Activated T-helper 9 cell treated with anti-CD3 and anti-CD28 coated beads, Interleukin-2, amount 50 U/mL, for 16 hours (primary cell): ENCODE measurements around the gene ZNF728.
"Not testable (repeated sequence)": the region's sequence is repeated elsewhere in the genome, so short reads cannot be mapped to it uniquely, and the experiment has no call there.

Experiments
- DNase-seq: peaks from one replicate; pipeline ENCODE4 v3.0.0-alpha.2; 2020; ENCODE audit warnings: low read depth

ZNF728 gene

DNA sequence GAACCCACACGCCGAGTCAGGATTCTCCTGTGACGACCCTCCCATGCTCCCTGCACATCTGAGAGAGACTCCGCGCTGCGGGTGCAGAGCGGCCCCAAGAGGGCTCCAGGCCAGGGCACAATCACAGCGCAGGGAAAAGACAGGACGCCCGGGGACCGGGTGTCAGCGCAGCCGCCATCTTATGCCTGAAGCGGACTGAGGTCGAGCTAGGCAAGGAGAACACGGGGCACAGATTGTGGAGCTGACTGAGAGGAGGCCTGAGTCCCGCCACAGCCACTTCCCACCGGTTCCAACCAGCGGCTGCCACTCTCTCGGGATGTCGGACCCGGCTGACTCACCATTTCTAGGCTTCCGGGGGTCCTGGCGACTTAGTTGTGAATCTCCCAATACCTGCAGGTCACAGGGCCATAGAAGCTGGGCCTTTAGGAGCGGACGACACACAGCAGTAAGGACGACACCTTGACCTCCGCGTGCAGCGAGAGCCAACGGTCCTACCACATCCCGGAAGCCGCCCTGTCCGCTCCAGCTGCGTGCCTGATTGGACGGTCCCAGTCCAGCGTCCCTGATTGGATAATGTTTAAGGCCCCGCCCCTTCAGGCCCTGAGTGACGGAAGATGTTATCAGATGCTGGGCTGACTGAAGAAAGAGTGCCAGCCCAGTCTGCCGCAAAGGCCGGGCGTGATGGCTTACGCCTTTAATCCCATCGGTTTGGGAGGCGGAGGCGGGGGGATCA is at the start of gene ZNF728:
Gene ZNF728 (minus strand): TSS at position 487 of the 733 bp plus-strand sequence. CDS start 146 bp downstream, at position 341.
- no peak for DNase-seq

DNA sequence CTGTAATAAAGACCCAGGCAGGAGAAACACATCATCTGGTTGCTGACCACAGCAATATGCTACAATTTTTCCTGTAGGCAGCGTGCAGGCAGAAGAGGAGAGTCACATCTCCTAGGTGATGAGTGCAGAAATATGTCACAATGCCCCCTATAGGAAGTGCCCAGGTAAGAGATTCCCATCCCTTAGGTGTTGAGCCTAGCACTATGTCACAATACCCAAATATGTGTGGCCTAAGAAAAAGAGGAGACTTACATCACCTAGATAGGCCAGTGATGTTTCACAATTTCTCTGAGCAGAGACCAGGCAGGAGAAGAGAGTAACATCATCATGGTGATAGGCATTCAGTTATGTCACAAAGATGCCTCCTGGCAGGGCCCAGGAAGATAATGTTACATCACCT is 49.4 kb upstream of the ZNF728 start:
- DNase-seq = no peak

DNA sequence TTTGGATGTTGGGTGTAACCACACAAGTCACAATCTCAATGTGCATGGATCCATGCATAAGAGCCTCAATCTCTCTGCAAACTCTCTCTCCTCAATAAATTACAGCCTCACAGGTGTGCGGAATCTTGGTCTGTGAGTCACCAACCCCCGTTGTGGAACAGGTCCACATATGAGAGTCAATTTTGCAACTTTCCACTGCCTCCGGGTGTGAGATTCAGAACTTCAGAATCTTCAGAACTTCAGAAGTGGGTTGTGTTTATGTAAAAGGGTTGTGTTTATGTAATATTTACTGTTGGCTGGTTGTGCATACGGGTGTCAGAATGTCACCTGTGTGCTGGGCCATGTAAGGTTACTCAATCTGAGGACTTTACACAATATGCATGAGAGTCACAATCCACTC is 46.3 kb upstream of the ZNF728 start:
- DNase-seq = no peak

- DNase-seq = no peak
These were observed 43.8 kb upstream of the ZNF728 start for GRCh38 chr19:23046743-23047142.

DNA sequence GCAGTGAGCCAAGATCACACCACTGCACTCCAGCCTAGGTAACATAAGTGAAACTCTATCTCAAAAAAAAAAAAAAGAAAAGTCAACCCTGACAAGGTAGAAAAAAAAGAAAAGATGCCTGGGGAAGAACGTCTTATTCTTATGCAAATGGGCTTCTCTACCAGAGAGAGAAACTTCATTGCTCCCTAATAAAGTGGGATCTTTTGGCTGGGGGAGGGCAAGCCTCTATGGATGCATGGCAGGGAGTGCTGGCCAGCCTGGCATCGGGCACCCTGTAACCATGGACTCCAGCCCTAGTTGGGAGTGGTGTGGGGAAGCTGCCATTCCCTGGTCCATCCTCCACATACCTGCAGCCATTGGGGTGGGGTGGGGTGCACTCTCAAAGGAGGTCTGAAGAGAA is 30.7 kb upstream of the ZNF728 start:
- no peak for DNase-seq

- no peak for DNase-seq
These were observed 12.7 kb upstream of the ZNF728 start for GRCh38 chr19:23015660-23016059.

DNA sequence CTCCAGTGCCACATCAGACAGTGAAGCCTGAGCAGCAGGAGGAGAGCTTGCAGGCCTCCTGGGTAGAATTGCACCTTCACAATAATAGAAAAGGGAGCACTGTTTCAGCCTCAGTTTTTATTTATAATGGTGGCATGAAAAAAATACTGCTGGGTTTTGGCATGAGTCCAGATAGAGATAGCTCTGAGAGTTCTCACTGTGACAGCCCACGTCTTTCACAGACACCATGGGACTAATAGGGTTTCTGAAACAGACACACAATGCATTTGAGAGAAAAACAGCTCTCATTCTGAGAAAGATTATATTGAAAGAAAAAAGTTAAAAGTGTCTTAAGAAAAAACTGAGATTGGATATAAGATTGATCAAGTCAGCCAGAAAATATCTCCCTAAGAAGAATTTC is 8.0 kb downstream of the ZNF728 start:
- DNase-seq = not testable (repeated sequence)

DNA sequence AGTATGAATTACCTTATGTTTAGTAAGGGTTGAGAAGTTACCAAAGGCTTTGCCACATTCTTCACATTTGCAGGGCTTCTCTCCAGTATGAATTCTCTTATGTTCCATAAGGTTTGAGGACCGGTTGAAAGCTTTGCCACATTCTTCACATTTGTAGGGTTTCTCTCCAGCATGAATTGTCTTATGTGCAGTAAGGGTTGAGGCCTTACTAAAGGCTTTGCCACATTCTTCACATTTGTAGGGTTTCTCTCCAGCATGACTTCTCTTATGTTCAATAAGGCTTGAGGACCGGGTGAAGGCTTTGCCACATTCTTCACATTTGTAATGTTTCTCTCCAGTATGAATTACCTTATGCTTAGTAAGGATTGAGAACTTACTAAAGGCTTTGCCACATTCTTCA is 26.7 kb downstream of the ZNF728 start:
- no peak for DNase-seq

DNA sequence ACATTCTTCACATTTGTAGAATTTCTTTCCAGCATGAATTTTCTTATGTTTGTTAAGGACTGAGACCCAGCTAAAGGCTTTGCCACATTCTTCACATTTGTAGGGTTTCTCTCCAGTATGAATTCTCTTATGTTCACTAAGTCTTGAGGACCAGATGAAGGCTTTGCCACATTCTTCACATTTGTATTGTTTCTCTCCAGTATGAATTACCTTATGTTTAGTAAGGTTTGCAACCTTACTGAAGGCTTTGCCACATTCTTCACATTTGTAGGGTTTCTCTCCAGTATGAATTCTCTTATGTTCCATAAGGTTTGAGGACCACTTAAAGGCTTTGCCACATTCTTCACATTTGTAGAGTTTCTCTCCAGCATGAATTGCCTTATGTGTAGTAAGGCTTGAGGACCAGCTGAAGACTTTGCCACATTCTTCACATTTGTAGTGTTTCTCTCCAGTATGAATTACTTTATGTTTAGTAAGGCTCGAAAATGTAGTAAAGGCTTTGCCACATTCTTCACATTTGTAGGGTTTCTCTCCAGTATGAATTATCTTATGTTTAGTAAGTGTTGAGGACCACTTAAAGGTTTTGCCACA is 27.3 kb downstream of the ZNF728 start:
- DNase-seq = not testable (repeated sequence)

- no peak for DNase-seq
These were observed 57.4 kb downstream of the ZNF728 start for GRCh38 chr19:22945560-22945959.

DNA sequence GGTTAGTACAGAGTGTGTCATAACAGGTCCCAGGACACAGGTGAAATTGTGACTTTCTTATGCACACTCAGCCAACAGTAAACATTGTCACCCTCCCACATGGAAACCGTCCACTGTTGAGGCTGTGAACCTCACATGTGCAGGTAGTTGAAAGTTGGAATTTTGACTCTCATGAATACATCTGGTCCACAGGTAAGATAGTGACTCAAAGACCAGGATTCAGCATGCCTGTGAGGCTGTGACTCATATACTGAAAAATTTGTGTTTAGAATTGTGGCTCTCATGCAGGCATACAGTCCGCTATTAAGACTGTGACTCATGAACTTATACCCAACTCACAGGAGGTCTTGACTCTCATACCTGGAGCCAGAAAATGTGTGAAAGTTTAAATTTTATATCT is 67.8 kb downstream of the ZNF728 start:
- DNase-seq = no peak

DNA sequence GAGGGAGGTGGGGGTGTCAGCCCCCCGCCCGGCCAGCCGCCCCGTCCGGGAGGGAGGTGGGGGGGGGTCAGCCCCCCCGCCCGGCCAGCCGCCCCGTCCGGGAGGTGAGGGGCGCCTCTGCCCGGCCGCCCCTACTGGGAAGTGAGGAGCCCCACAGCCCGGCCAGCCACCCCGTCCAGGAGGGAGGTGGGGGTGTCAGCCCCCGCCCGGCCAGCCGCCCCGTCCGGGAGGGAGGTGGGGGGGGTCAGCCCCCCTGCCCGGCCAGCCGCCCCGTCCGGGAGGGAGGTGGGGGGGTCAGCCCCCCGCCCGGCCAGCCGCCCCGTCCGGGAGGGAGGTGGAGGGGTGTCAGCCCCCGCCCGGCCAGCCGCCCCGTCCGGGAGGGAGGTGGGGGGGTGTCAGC is 75.4 kb downstream of the ZNF728 start:
- DNase-seq = not testable (repeated sequence)

GRCh38 chr19:22925181-22925580 is 77.8 kb downstream of the ZNF728 start:
- not testable (repeated sequence) for DNase-seq
